ENCODE results near the gene DSE. TPM values are rescaled to one million over a fixed set of nuclear protein-coding genes. Genes with fewer than 3 reads are reported as not detected.

Gene DSE
- polyA plus RNA-seq, 2 of the 4 experiments (the other 2 are of a cell fraction): 20.2 to 22.7 TPM

GRCh38 chr6:116472706-116473105, 102.0 kb downstream of the DSE start (continued):
- TF ChIP-seq HMGXB4 (CRISPR knock-in tag; IDR thresholded peaks at IDR 0.05; ENCODE audit: borderline replicate concordance) (no peak), KDM5A (IDR thresholded peaks at IDR 0.05) (no peak), MAX (IDR thresholded peaks at IDR 0.05) (no peak), HOXB5 (CRISPR knock-in tag; IDR thresholded peaks at IDR 0.05) (no peak), ZNF302 (CRISPR knock-in tag; IDR thresholded peaks at IDR 0.05) (no peak), JUNB (IDR thresholded peaks at IDR 0.05) (no peak), FOXS1 (CRISPR knock-in tag; IDR thresholded peaks at IDR 0.05) (no peak), ESRRA (IDR thresholded peaks at IDR 0.05; ENCODE audit: borderline replicate concordance, low read length) (no peak)

GRCh38 chr6:116475141-116475540, 104.4 kb downstream of the DSE start:
- no peak overlapping the region for H3K4me2 ChIP-seq
- ChIA-PET CTCF (interaction anchor here (0.6 kb wide), 1 partner anchor 74 kb away, joined by 3 read pairs; no protein-coding TSS in a partner anchor), POLR2A (no interaction called here)
- WGBS (ENCODE audit: missing lambda C conversion rate): 44% methylated on average over 1 of the region's 1 CpG
- no peak for ATAC-seq
- TF ChIP-seq SMC3 (IDR thresholded peaks at IDR 0.05) (no peak), NPAS2 (CRISPR knock-in tag; IDR thresholded peaks at IDR 0.05; ENCODE audit: borderline replicate concordance) (no peak), CHD4 (IDR thresholded peaks at IDR 0.05; ENCODE audit: borderline replicate concordance) (no peak), HMGXB4 (CRISPR knock-in tag; IDR thresholded peaks at IDR 0.05; ENCODE audit: borderline replicate concordance) (no peak), GATA3 (IDR thresholded peaks at IDR 0.05; ENCODE audit: borderline replicate concordance) (no peak), MYC (IDR thresholded peaks at IDR 0.05; ENCODE audit: borderline replicate concordance, low read length) (no peak), RFX5 (IDR thresholded peaks at IDR 0.05) (no peak), JUN (IDR thresholded peaks at IDR 0.05) (no peak), MAZ (IDR thresholded peaks at IDR 0.05; ENCODE audit: borderline replicate concordance, low read depth, low read length) (no peak), HOXB13 (CRISPR knock-in tag; IDR thresholded peaks at IDR 0.05; ENCODE audit: low read depth) (no peak)
- no peak for FAIRE-seq
- no peaks in the 10 kb centered on the region for H3K4me1 ChIP-seq
- no peaks in the 10 kb centered on the region for H3K9me3 ChIP-seq
- no peak overlapping the region for H3K4me3 ChIP-seq
- H3K27ac ChIP-seq: no peak overlapping the region
- no peak for DNase-seq (ENCODE audit: low read depth in 1 of 2, low spot score in 1 of 2)

GRCh38 chr6:116476002-116476678, 105.4 kb downstream of the DSE start:
- ChIA-PET CTCF (no interaction called here), POLR2A (no interaction called here)
- DNase-seq (ENCODE audit: low read depth in 1 of 2, low spot score in 1 of 2) (no peak), ATAC-seq (no peak), FAIRE-seq (no peak)
- 79% methylated on average over 5 of the region's 5 CpGs for WGBS (ENCODE audit: missing lambda C conversion rate)
- no peak overlapping the region for H3K27ac ChIP-seq
- H3K9me3 ChIP-seq: no peaks in the 10 kb centered on the region
- no peak overlapping the region for H3K4me3 ChIP-seq
- H3K4me1 ChIP-seq: no peaks in the 10 kb centered on the region
- H3K4me2 ChIP-seq: no peak overlapping the region
- TF ChIP-seq MAZ (IDR thresholded peaks at IDR 0.05; ENCODE audit: borderline replicate concordance, low read depth, low read length) (no peak), RFX5 (IDR thresholded peaks at IDR 0.05) (no peak), JUN (IDR thresholded peaks at IDR 0.05) (no peak), HOXB5 (CRISPR knock-in tag; IDR thresholded peaks at IDR 0.05) (no peak), REST (IDR thresholded peaks at IDR 0.05) (no peak), POLR2AphosphoS2 (conservative IDR thresholded peaks at IDR 0.05; ENCODE audit: low read length) (no peak), HDAC2 (IDR thresholded peaks at IDR 0.05) (no peak), CHD4 (IDR thresholded peaks at IDR 0.05; ENCODE audit: borderline replicate concordance) (no peak), SREBF2 (IDR thresholded peaks at IDR 0.05) (no peak), BCL3 (IDR thresholded peaks at IDR 0.05) (no peak), GATA3 (IDR thresholded peaks at IDR 0.05; ENCODE audit: borderline replicate concordance) (no peak), ZC3H11A (IDR thresholded peaks at IDR 0.05) (no peak), RNF2 (IDR thresholded peaks at IDR 0.05; ENCODE audit: borderline replicate concordance, low read depth) (no peak), NFE2L2 (conservative IDR thresholded peaks at IDR 0.05; ENCODE audit: low read length) (no peak)
